ENCODE measurements around the gene MS4A10. TPM values are rescaled to one million over a fixed set of nuclear protein-coding genes. Genes with fewer than 3 reads are reported as not detected.

The MS4A10 gene
- total and polyA plus RNA-seq, 9 of the 15 experiments (the other 6 are each of a cell fraction or from before 2014, with no cell fraction given) = not detected

DNA sequence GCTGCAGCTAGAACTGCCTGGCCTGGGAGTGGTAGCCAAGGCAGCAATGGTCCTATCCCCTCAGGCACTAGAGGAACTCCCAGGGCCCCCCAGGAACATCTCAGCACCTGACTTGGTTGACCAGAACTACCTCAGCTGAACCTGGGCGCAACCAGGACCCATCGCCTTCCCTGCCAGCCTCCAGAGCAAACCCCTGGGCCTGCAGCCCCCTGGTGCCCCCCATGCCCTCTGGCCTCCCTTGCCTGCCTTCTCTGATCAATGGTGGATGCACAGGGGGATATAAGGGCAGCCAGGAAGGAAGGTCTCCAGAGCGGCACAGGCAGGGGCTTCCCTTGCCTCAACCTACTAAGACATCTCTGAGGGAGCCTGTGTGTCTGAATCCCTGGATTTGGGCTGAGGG is 13.5 kb downstream of the MS4A10 start:
- ChIA-PET POLR2A (no interaction called here), CTCF (ENCODE audit: low intra/inter-chr PET ratio) (no interaction called here)
- no peak overlapping the region for H3K27ac ChIP-seq (ENCODE audit: extremely low read depth, low read depth, low read length)
- H4K20me1 ChIP-seq (replicated peaks; ENCODE audit: control insufficient read depth, insufficient read depth, low read length) = 0 out of 2 replicates have a peak, but pooled peaks cover 3% of the 10 kb centered on the region
- ATAC-seq (no peak), DNase-seq (ENCODE audit: extremely low read depth in 1 of 4, low spot score in 3 of 4) (no peak), FAIRE-seq (no peak)
- WGBS (ENCODE audit: insufficient coverage, low coverage, missing lambda C conversion rate) = 19% methylated on average over 3 of the region's 3 CpGs
- H3K79me2 ChIP-seq (ENCODE audit: control insufficient read depth, insufficient read depth, low read length) = no peaks in the 10 kb centered on the region
- in situ Hi-C loops (cut with MboI) (no loop called here), intact Hi-C loops (cut with micrococcal nuclease) (no loop called here)
- no peaks in the 10 kb centered on the region for H3K36me3 ChIP-seq (ENCODE audit: control insufficient read depth, insufficient read depth, low read length)
- H3K4me1 ChIP-seq (replicated peaks in 1 of 2; ENCODE audit: control insufficient read depth in 2 of 2, insufficient read depth in 2 of 2, low read length in 2 of 2) = no peaks in the 10 kb centered on the region
- no peak overlapping the region for H2AFZ ChIP-seq (ENCODE audit: low read depth, low read length)
- peaks cover 23 to 69% of the 10 kb centered on the region in 2 experiments for H3K27me3 ChIP-seq (ENCODE audit: control insufficient read depth in 2 of 2, insufficient read depth in 2 of 2, low read length in 2 of 2)
- H3K9ac ChIP-seq (ENCODE audit: insufficient read depth in 1 of 2, low read depth in 2 of 2, low read length in 2 of 2) = no peak overlapping the region
- BruUV-seq (replicated peaks) = no TSS peak
- no peak overlapping the region for H3K4me3 ChIP-seq
- no peaks in the 10 kb centered on the region for H3K9me1 ChIP-seq (ENCODE audit: control insufficient read depth, insufficient read depth, low read length)
- H3K9me3 ChIP-seq (replicated peaks; ENCODE audit: control insufficient read depth, insufficient read depth, low read depth, low read length) = no peaks in the 10 kb centered on the region
- no peak for TF ChIP-seq PCBP2 (IDR thresholded peaks at IDR 0.05; ENCODE audit: low read depth, low read length, poor library complexity, severe bottlenecking)
- TF ChIP-seq HDAC1 (IDR thresholded peaks at IDR 0.05) = no peak
- no peak for TF ChIP-seq RBM25 (IDR thresholded peaks at IDR 0.05; ENCODE audit: low read depth, low read length, severe bottlenecking)
- TF ChIP-seq SRSF1 (IDR thresholded peaks at IDR 0.05; ENCODE audit: low read depth, low read length) = no peak
- H3K4me2 ChIP-seq (ENCODE audit: insufficient read depth, low read length) = no peak overlapping the region

DNA sequence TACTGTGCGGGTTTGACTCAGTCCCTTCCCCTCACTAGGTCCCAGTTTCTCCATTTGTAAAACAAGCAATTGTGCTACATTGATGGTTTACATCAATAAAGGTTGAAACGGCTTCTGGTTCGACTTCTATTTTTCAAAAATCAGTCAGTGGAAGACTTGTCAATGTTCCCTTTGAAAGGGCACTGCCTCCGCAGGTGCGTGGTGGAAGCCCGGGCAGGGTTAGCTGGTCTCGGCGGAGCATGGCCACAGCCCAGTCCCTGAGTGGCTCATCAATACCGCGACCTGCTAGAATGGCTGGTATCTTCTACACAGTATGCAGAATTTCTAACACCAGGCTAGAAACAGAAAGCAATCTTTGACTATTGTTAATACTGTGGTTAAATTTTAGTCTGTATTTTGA is 16.1 kb downstream of the MS4A10 start:
- BruUV-seq (replicated peaks) = no TSS peak
- 5% methylated on average over 10 of the region's 10 CpGs for WGBS (ENCODE audit: insufficient coverage, low coverage, missing lambda C conversion rate)
- ChIA-PET POLR2A (no interaction called here), CTCF (ENCODE audit: low intra/inter-chr PET ratio) (no interaction called here)
- Histone ChIP-seq H3K9me1 (ENCODE audit: control insufficient read depth, insufficient read depth, low read length) (no peaks in the 10 kb centered on the region), H3K79me2 (ENCODE audit: control insufficient read depth, insufficient read depth, low read length) (no peaks in the 10 kb centered on the region), H3K4me3 (no peak overlapping the region), H3K4me1 (replicated peaks in 1 of 2; ENCODE audit: control insufficient read depth in 2 of 2, insufficient read depth in 2 of 2, low read length in 2 of 2) (no peaks in the 10 kb centered on the region), H3K27ac (ENCODE audit: extremely low read depth, low read depth, low read length) (no peak overlapping the region), H4K20me1 (replicated peaks; ENCODE audit: control insufficient read depth, insufficient read depth, low read length) (0 out of 2 replicates have a peak, but pooled peaks cover 3% of the 10 kb centered on the region), H3K9ac (ENCODE audit: insufficient read depth in 1 of 2, low read depth in 2 of 2, low read length in 2 of 2) (no peak overlapping the region), H3K27me3 (ENCODE audit: control insufficient read depth in 2 of 2, insufficient read depth in 2 of 2, low read length in 2 of 2) (peaks cover 32 to 64% of the 10 kb centered on the region in 2 experiments), H3K4me2 (ENCODE audit: insufficient read depth, low read length) (no peak overlapping the region), H2AFZ (ENCODE audit: low read depth, low read length) (no peak overlapping the region), H3K36me3 (ENCODE audit: control insufficient read depth, insufficient read depth, low read length) (no peaks in the 10 kb centered on the region), H3K9me3 (replicated peaks; ENCODE audit: control insufficient read depth, insufficient read depth, low read depth, low read length) (no peaks in the 10 kb centered on the region)
- DNase-seq (ENCODE audit: extremely low read depth in 1 of 4, low spot score in 3 of 4) (no peak), ATAC-seq (no peak), FAIRE-seq (no peak)
- in situ Hi-C loops (cut with MboI) = no loop called here
- intact Hi-C loops (cut with micrococcal nuclease) = no loop called here
- TF ChIP-seq POLR2H (tag; IDR thresholded peaks at IDR 0.05; ENCODE audit: low read depth) (no peak), ETS2 (tag; IDR thresholded peaks at IDR 0.05; ENCODE audit: borderline replicate concordance, poor library complexity, severe bottlenecking) (no peak), SAFB (IDR thresholded peaks at IDR 0.05; ENCODE audit: borderline replicate concordance, low read depth, low read length) (no peak), EGR1 (conservative IDR thresholded peaks at IDR 0.05) (no peak), HMG20A (CRISPR knock-in tag; conservative IDR thresholded peaks at IDR 0.05) (no peak), ZNF224 (CRISPR knock-in tag; IDR thresholded peaks at IDR 0.05) (no peak)
- TF ChIP-seq, protein P1, sequence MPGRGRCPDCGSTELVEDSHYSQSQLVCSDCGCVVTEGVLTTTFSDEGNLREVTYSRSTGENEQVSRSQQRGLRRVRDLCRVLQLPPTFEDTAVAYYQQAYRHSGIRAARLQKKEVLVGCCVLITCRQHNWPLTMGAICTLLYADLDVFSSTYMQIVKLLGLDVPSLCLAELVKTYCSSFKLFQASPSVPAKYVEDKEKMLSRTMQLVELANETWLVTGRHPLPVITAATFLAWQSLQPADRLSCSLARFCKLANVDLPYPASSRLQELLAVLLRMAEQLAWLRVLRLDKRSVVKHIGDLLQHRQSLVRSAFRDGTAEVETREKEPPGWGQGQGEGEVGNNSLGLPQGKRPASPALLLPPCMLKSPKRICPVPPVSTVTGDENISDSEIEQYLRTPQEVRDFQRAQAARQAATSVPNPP (IDR thresholded peaks at IDR 0.05; ENCODE audit: borderline replicate concordance, insufficient read depth, insufficient read length) = no peak
- TF ChIP-seq, protein P2, sequence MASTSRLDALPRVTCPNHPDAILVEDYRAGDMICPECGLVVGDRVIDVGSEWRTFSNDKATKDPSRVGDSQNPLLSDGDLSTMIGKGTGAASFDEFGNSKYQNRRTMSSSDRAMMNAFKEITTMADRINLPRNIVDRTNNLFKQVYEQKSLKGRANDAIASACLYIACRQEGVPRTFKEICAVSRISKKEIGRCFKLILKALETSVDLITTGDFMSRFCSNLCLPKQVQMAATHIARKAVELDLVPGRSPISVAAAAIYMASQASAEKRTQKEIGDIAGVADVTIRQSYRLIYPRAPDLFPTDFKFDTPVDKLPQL (IDR thresholded peaks at IDR 0.05; ENCODE audit: extremely low read depth, insufficient read length) = no peak
- TF ChIP-seq, protein P3, sequence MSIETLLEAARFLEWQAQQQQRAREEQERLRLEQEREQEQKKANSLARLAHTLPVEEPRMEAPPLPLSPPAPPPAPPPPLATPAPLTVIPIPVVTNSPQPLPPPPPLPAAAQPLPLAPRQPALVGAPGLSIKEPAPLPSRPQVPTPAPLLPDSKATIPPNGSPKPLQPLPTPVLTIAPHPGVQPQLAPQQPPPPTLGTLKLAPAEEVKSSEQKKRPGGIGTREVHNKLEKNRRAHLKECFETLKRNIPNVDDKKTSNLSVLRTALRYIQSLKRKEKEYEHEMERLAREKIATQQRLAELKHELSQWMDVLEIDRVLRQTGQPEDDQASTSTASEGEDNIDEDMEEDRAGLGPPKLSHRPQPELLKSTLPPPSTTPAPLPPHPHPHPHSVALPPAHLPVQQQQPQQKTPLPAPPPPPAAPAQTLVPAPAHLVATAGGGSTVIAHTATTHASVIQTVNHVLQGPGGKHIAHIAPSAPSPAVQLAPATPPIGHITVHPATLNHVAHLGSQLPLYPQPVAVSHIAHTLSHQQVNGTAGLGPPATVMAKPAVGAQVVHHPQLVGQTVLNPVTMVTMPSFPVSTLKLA (conservative IDR thresholded peaks at IDR 0.05) = no peak
